Right lobe of liver (tissue), 6 donors: ENCODE data around the gene CLSTN1. TPM values are rescaled to one million over a fixed set of nuclear protein-coding genes. Genes with fewer than 3 reads are reported as not detected.
A peak's percentile ranks its signal among the peaks of the same experiment; 100 is the strongest.

Experiments
- ATAC-seq, 4 donors: fragments of 200-7000 bp; cut with Tn5 transposase; one replicate each; pipeline ENCODE4 v1.9.1; 2020; ENCODE audit warnings: mild to moderate bottlenecking in 4 of 4, moderate library complexity in 4 of 4
- DNase-seq, 3 donors: peaks; one replicate each; pipeline ENCODE4 v3.0.0-alpha.2; 2020
- H3K27ac ChIP-seq, 3 donors: fragments of 200-600 bp; one replicate each; pipeline ENCODE4 v1.8.0; 2022
- H3K27me3 ChIP-seq, 2 donors: fragments of 200-600 bp; one replicate each; pipeline ENCODE4 v1.8.0; 2022
- H3K36me3 ChIP-seq, 4 donors: fragments of 200-600 bp; sonication (generic) in 1 of 4; one replicate each; pipeline versions ENCODE4 v1.5.1 to v1.8.0; 2017 to 2022; ENCODE audit warnings: control low read depth in 1 of 4
- H3K4me1 ChIP-seq, 4 donors: fragments of 200-600 bp; sonication (generic) in 1 of 4; one replicate each; pipeline versions ENCODE4 v1.5.1 to v1.8.0; 2017 to 2022; ENCODE audit warnings: control low read depth in 1 of 4
- H3K4me3 ChIP-seq, 3 donors: fragments of 200-600 bp; one replicate each; pipeline ENCODE4 v1.8.0; 2022
- H3K9me3 ChIP-seq, 4 donors: fragments of 200-600 bp; sonication (generic) in 1 of 4; one replicate each; pipeline versions ENCODE4 v1.5.1 to v1.8.0; 2017 to 2022; ENCODE audit warnings: control low read depth in 1 of 4
- POLR2A ChIP-seq: fragments of 450-650 bp; IDR thresholded peaks from one replicate; pipeline ENCODE4 v1.6.1; 2017; ENCODE audit warnings: antibody characterized with exemption, mild to moderate bottlenecking
- WGBS: methylation state at CpG from one replicate; pipeline ENCODE4 v1.1.6; 2018; ENCODE audit warnings: low coverage, low lambda C conversion rate; ENCODE audit not compliant: insufficient coverage; ENCODE audit errors: missing lambda C conversion rate; 5-methylcytosine and 5-hydroxymethylcytosine counted together
- intact Hi-C, 2 donors: fragments of 100-400 bp; cut with DNase I; formaldehyde crosslinking; loops; one replicate each; pipeline versions ENCODE4 v1.11.2 to v1.14.1; 2022
- total RNA-seq, 6 experiments: library from RNA; depleted of rRNA in 2 of 6; stranded (reverse); fragments of >200 nt in 2 of 6; fragmentation: NEBNext Ultra II Directional in 3 of 6; extraction: Animal tissue kit (Norgen Biotek cat#: 25700) in 3 of 6; gene quantifications; one replicate each; pipeline versions ENCODE4 v1.1.0 to v1.2.4, GENCODE V29; 2016 to 2023
- TF ChIP-seq, protein P1 (sequence below), 4 donors: fragments of 200-600 bp in 3 of 4; fragments of 450-650 bp in 1 of 4; IDR thresholded peaks; one replicate each; pipeline versions ENCODE4 v1.5.1 to v1.8.0; 2016 to 2022; ENCODE audit warnings: antibody characterized with exemption in 4 of 4, mild to moderate bottlenecking in 2 of 4
- donor health status: DM: no; HTN: yes; CAD: no.
- donor health status: DM: no; HTN: no; CAD: no.
- donor health status: DM: no; HTN: no; CAD: no.
- donor health status: DM: no; HTN: yes; CAD: no.
- donor health status: DM: no; HTN: yes; CAD: no.

The CLSTN1 gene
- total RNA-seq, 6 experiments from 2014 or later, result 4.4 to 9.9 (median 8.3) TPM

GRCh38 chr1:9845914-9846313, 22.1 kb upstream of the CLSTN1 start:
- Histone ChIP-seq H3K27me3 (no peaks in the 10 kb centered on the region), H3K4me3 (no peak overlapping the region), H3K4me1 (no peaks in the 10 kb centered on the region), H3K36me3 (peaks cover 0 to 1% (median 0%) of the 10 kb centered on the region in 4 donors), H3K9me3 (no peaks in the 10 kb centered on the region), H3K27ac (no peak overlapping the region)
- 70% methylated on average over 9 of the region's 9 CpGs for WGBS
- TF ChIP-seq POLR2A, result no peak
- TF ChIP-seq, protein P1, sequence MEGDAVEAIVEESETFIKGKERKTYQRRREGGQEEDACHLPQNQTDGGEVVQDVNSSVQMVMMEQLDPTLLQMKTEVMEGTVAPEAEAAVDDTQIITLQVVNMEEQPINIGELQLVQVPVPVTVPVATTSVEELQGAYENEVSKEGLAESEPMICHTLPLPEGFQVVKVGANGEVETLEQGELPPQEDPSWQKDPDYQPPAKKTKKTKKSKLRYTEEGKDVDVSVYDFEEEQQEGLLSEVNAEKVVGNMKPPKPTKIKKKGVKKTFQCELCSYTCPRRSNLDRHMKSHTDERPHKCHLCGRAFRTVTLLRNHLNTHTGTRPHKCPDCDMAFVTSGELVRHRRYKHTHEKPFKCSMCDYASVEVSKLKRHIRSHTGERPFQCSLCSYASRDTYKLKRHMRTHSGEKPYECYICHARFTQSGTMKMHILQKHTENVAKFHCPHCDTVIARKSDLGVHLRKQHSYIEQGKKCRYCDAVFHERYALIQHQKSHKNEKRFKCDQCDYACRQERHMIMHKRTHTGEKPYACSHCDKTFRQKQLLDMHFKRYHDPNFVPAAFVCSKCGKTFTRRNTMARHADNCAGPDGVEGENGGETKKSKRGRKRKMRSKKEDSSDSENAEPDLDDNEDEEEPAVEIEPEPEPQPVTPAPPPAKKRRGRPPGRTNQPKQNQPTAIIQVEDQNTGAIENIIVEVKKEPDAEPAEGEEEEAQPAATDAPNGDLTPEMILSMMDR (IDR thresholded peaks at IDR 0.05), result no peak
- intact Hi-C loops, result no loop called here
- no peak for DNase-seq
- peak in 2 of 4 donors; percentile 20 to 49 for ATAC-seq

DNA sequence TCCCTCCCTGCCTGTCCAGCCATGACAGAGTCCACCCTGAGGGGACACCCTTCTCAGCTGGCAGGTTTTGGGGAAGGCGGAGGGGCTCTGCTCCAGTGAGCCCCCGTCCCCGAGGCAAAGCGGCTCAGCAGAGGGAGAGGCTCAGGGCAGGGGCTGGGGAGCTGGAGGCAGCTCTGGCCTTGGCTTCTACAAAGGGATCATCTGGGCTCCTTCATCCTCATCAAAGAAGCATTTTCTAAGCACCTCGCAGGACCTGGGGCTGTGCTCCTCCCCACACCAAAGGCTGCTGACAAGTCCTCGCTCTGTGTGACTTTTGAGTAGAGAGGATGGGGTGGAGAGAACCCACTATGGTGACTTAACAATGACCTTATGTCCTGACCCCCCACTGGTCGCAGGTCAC, 21.0 kb upstream of the CLSTN1 start:
- 52% methylated on average over 3 of the region's 7 CpGs for WGBS
- H3K27ac ChIP-seq, result no peak overlapping the region
- H3K4me3 ChIP-seq, result no peak overlapping the region
- H3K9me3 ChIP-seq, result no peaks in the 10 kb centered on the region
- intact Hi-C loops, result no loop called here
- ATAC-seq (no peak), DNase-seq (peak in 1 of 3 donors; percentile 27)
- peaks cover 0 to 1% (median 0%) of the 10 kb centered on the region in 4 donors for H3K36me3 ChIP-seq
- TF ChIP-seq POLR2A, result no peak
- TF ChIP-seq, protein P1 (IDR thresholded peaks at IDR 0.05), result no peak
- H3K4me1 ChIP-seq, result no peaks in the 10 kb centered on the region
- H3K27me3 ChIP-seq, result no peaks in the 10 kb centered on the region

- no peaks in the 10 kb centered on the region for H3K36me3 ChIP-seq
- ATAC-seq (no peak), DNase-seq (peak in 1 of 3 donors; percentile 36)
- no peaks in the 10 kb centered on the region for H3K4me1 ChIP-seq
- no peaks in the 10 kb centered on the region for H3K27me3 ChIP-seq
- intact Hi-C loops, result no loop called here
- no peaks in the 10 kb centered on the region for H3K9me3 ChIP-seq
- no peak for TF ChIP-seq POLR2A
- TF ChIP-seq, protein P1 (IDR thresholded peaks at IDR 0.05), result no peak
- no peak overlapping the region for H3K4me3 ChIP-seq
- 38% methylated on average over 7 of the region's 12 CpGs for WGBS
- H3K27ac ChIP-seq, result no peak overlapping the region
Measured at GRCh38 chr1:9844106-9844505, 20.3 kb upstream of the CLSTN1 start.

DNA sequence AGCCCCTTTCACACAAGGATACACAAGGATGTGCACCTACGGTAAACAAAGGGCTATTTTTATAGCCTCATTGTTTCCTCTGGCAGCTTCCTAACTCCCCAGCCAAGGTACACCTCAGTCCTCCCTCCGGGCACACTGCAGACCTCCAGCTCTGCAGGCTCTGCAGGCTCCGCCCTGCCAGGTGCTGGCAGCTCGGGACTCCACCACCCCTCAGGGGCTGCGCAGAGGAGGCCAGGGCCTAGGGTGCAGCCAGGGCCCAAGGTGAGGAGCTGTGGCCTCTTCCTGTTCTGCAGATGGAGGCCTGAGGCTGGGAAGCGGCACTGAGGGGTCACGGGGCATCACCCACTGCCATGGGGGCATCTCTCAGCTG, 19.8 kb upstream of the CLSTN1 start:
- peak in 1 of 3 donors; percentile 48 for DNase-seq
- no peaks in the 10 kb centered on the region for H3K36me3 ChIP-seq
- H3K4me3 ChIP-seq, result no peak overlapping the region
- intact Hi-C loops, result no loop called here
- no peaks in the 10 kb centered on the region for H3K9me3 ChIP-seq
- TF ChIP-seq, protein P1 (IDR thresholded peaks at IDR 0.05), result no peak
- no peak for TF ChIP-seq POLR2A
- WGBS, result 46% methylated on average over 2 of the region's 7 CpGs
- H3K4me1 ChIP-seq, result no peaks in the 10 kb centered on the region
- no peaks in the 10 kb centered on the region for H3K27me3 ChIP-seq
- no peak overlapping the region for H3K27ac ChIP-seq
- no peak for ATAC-seq
